PFSK-1 (cell line): Measurements from ENCODE around the gene SAPCD2.

ENCODE experiments used
- FOXP2 ChIP-seq: optimal IDR thresholded peaks from 2 replicates; pipeline ENCODE3; 2011; ENCODE audit warnings: borderline replicate concordance, control low read depth, inconsistent platforms; ENCODE audit not compliant: insufficient read depth; ENCODE audit errors: extremely low read length, extremely low read depth
- POLR2AphosphoS5 ChIP-seq: IDR thresholded peaks from 2 replicates; pipeline ENCODE4 v1.6.1; 2012; ENCODE audit warnings: low read depth, mild to moderate bottlenecking, control low read depth, low read length, moderate library complexity
- SIN3A ChIP-seq: IDR thresholded peaks from 2 replicates; pipeline ENCODE4 v1.6.1; 2012; ENCODE audit warnings: mild to moderate bottlenecking, low read length, moderate library complexity, borderline replicate concordance; ENCODE audit not compliant: insufficient read depth
- TAF1 ChIP-seq: IDR thresholded peaks from 2 replicates; pipeline ENCODE4 v1.6.1; 2012; ENCODE audit warnings: low read length, control low read depth, borderline replicate concordance; ENCODE audit not compliant: insufficient read depth
- TF ChIP-seq, protein P1 (sequence below), 2 experiments: IDR thresholded peaks; 2 replicates each; pipeline versions ENCODE4 v1.6.1 to v1.8.0; 2011 to 2012; ENCODE audit warnings: low read depth in 2 of 2, low read length in 2 of 2, control low read depth in 1 of 2, inconsistent platforms in 1 of 2, mild to moderate bottlenecking in 1 of 2, moderate library complexity in 1 of 2; ENCODE audit not compliant: insufficient read depth in 1 of 2

The SAPCD2 gene

DNA sequence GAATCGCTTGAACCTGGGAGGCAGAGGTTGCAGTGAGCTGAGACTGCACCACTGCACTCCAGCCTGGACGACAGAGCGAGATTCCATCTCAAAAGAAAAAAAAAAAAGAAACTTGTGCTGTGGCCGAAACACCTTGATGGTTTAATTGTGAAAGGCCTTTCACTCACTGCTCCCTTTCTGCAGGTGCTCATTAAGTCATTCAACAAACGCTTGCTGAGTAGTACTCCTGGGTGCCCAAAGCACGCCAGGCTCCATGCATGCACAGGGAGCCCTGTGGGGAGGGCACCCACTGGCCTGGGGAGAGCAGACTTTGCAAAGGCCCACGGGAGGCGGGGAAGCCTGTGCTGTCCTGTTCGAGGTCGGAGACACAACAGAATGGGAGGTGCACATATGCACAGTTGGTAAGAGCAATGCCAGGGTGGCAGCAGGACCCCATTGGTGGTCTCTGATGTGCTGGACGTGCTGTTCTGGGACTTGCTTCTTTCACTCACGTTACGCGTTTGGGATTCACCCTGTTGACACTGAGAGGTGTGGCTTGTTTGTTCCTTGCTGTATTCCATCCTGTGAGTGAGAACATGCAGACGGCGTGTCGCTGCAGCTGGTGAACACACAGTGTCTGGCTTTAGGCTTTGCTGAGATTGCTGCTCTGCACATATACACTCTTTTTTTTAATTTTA lies 13.5 kb downstream of the SAPCD2 start:
- no peak for TF ChIP-seq POLR2AphosphoS5
- TF ChIP-seq, protein P1, sequence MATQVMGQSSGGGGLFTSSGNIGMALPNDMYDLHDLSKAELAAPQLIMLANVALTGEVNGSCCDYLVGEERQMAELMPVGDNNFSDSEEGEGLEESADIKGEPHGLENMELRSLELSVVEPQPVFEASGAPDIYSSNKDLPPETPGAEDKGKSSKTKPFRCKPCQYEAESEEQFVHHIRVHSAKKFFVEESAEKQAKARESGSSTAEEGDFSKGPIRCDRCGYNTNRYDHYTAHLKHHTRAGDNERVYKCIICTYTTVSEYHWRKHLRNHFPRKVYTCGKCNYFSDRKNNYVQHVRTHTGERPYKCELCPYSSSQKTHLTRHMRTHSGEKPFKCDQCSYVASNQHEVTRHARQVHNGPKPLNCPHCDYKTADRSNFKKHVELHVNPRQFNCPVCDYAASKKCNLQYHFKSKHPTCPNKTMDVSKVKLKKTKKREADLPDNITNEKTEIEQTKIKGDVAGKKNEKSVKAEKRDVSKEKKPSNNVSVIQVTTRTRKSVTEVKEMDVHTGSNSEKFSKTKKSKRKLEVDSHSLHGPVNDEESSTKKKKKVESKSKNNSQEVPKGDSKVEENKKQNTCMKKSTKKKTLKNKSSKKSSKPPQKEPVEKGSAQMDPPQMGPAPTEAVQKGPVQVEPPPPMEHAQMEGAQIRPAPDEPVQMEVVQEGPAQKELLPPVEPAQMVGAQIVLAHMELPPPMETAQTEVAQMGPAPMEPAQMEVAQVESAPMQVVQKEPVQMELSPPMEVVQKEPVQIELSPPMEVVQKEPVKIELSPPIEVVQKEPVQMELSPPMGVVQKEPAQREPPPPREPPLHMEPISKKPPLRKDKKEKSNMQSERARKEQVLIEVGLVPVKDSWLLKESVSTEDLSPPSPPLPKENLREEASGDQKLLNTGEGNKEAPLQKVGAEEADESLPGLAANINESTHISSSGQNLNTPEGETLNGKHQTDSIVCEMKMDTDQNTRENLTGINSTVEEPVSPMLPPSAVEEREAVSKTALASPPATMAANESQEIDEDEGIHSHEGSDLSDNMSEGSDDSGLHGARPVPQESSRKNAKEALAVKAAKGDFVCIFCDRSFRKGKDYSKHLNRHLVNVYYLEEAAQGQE (IDR thresholded peaks at IDR 0.05; ENCODE audit: insufficient read depth in 1 of 2, low read depth in 2 of 2, low read length in 2 of 2), result no peak
- no peak for TF ChIP-seq SIN3A
- TF ChIP-seq TAF1, result no peak
- no peak for TF ChIP-seq FOXP2

DNA sequence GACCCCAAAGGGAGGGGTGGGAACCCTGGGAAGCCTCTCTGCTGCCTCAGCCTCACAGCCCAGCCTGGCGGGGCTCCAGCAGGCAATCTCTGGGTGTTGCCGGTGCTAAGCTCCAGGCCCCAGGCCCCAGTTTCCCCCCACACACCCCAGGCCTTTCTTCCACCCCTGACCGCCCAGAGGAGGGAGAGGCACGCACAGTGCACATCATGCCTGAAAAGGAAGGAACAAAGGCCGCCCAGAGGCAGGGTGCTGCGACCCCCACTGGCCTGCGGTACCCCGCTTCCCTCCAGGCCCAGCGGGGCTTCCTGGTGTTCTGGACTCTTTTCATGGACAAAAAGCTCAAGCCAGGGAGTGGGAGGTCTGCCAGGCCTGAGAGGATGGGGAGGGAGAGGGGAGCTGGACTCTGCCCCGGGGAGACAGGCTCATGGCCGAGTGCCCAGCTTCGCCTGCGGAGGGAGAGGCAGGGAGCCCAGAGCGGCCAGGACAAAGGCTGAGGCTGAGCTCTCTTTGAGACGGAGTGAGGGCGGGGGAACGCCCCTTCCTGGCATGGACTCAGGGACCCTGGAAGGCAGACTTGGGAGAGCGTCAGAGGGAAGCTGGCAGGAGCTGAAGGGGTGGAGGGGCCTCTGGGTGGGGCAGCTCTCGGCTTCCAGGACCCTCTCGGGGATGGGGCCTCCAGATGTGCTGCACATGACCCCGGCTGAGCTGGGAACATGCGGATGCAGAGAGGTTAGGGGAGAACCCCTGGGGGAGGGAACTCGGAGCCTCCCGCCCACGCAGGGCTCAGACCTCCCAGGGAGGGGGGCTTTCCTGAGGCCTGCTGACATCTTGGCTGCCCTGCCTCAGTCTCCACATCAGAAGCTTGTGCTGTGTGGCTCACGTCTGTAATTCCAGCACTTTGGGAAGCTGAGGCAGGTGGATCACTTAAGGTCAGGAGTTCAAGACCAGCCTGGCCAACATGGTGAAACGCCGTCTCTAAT lies 14.7 kb downstream of the SAPCD2 start:
- no peak for TF ChIP-seq SIN3A
- TF ChIP-seq, protein P1 (IDR thresholded peaks at IDR 0.05; ENCODE audit: insufficient read depth in 1 of 2, low read depth in 2 of 2, low read length in 2 of 2), result no peak
- no peak for TF ChIP-seq FOXP2

DNA sequence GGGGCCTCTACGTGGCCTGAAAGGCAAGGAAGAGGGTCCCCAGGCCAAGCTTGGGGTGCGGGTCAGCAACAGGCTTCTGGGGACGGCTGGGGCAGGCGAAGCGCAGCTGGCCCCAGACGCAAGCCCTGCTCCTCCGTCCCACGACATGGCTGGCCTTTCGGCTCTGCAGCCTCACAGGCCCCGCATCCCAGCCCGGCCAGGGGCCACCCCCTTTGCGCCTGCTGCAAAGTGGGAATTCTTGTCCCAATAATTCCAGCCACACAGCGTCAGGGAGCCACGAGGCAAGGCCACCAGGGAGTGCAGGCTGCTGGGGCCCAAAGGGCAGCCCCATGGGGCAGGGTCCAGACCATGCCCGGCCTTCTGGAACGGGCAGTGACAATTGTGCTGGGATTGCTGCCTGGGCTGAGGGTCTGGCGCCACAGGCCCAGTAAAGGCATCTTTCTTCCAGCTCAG lies 15.4 kb downstream of the SAPCD2 start:
- TF ChIP-seq TAF1, result no peak
- no peak for TF ChIP-seq SIN3A
- no peak for TF ChIP-seq FOXP2
- TF ChIP-seq POLR2AphosphoS5, result no peak
- TF ChIP-seq, protein P1 (IDR thresholded peaks at IDR 0.05; ENCODE audit: insufficient read depth in 1 of 2, low read depth in 2 of 2, low read length in 2 of 2), result no peak

DNA sequence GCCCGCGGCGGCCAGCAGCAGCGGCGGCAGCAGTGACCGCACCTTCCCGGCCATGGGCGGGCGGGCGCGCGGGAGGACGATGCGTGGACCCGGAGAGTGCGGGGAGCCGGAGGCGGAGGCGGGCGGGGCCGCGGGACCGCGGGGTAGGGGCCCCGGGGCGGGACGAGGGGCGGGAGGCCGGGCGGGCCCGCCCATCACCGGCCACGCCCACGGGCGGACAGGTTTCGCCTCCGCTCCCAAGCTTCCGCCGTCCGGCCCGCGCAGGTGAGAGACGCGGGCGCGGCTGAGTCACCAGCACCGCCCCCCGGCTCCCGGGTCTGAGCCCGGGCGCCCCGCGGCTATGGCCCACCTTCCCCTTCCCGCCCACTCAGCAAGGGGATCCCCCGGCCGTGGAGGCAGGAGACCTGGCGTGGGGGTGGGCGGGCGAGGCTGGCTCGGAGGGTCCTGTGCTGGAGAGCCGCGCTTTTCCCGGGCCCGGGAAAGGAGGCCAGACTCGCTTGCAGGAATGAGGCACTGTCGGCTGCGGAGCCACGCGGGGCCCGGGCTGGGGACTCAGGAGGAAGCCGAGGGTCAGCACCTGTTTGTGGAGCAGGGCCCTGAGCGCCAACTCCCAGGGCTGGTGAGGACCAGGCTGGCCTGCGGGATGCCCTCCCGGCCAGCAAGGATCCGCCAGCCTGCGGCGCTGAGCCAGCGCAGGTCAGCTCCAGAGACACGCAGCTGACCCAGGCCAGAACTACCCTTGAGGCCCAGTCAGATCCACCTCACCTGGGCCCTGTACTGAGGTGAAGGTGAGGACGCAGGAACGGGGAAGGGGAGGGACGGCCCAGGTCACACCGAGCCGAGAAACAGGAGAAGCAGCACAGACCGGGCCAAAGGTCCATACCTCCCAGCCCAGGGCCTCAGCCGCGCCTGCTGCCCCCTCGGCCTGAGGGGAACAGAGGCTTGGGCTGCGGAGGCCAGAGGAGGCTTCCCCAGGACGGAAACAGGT lies 16.1 kb downstream of the SAPCD2 start, which contains the start of gene ENTPD2:
ENTPD2 (minus strand) TSS at position 118 of the 988 bp plus-strand sequence; CDS start at position 54, 64 bp downstream.
- TF ChIP-seq SIN3A (no peak), POLR2AphosphoS5 (no peak), FOXP2 (no peak), TAF1 (no peak)
- TF ChIP-seq, protein P1 (IDR thresholded peaks at IDR 0.05; ENCODE audit: insufficient read depth in 1 of 2, low read depth in 2 of 2, low read length in 2 of 2), result no peak
